GM12892 (cell line): ENCODE results near the gene ASTN2.
A peak's percentile ranks its signal among the peaks of the same experiment; 100 is the strongest.
"Not testable (repeated sequence)": the region's sequence is repeated elsewhere in the genome, so short reads cannot be mapped to it uniquely, and the experiment has no call there.

Source experiments
- DNase-seq: peaks from one replicate; pipeline ENCODE4 v3.0.0; 2011; ENCODE audit not compliant: insufficient read length
- FAIRE-seq: peaks from 2 replicates; lab custom pipeline; 2011; peaks lifted over from hg19 to GRCh38; lab: Jason Lieb, UNC
- POLR2A ChIP-seq: IDR thresholded peaks from 2 replicates; pipeline ENCODE4 v1.6.1; 2011; ENCODE audit warnings: low read depth, low read length, control low read depth
- POLR2AphosphoS5 ChIP-seq: IDR thresholded peaks from 2 replicates; pipeline ENCODE4 v1.6.1; 2011; ENCODE audit warnings: low read depth, low read length, control low read depth
- TAF1 ChIP-seq: IDR thresholded peaks from 2 replicates; pipeline ENCODE4 v1.6.1; 2011; ENCODE audit warnings: low read depth, mild to moderate bottlenecking, control low read depth, low read length, borderline replicate concordance

The ASTN2 gene

DNA sequence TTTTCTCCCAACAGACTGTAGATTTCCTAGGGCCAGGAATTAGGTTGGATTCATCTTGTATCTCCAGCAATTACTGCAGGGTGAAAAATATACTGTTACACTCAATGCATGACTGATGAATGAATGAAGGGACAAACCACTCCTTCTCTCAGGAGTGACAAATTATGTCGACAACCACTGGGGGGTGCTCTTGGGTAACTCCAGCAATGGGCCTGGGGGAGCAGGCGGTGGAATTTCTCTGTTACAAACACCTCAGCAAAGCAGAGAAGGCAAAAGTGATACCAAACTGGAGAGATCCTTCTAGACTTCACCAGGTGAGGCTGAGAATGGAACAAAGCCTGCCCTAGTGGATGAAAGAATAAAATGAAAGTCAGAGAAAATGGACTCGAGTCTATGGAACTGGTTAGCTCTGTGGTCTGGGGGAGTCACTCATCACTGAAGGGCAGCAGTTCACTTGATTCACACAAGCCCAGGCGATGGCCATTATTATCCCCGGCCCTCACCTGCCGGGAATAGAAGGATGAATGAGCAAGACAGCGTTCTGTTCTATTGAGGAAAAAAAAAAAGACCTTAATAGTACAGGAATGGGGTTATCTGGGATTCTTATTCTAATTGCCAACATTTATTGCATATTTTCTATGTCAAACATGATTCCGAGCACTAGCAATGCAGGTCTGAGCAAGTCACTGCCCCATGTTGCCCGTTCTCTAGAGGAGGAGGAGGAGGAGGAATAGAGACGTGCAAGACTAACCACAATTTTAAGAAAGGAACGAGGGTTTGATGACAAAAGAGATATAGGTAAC, 341.1 kb downstream of the ASTN2 start:
- TF ChIP-seq POLR2A: no peak
- no peak for TF ChIP-seq TAF1
- no peak for TF ChIP-seq POLR2AphosphoS5
- DNase-seq: peak; percentile 19
- peak; percentile 27 for FAIRE-seq

DNA sequence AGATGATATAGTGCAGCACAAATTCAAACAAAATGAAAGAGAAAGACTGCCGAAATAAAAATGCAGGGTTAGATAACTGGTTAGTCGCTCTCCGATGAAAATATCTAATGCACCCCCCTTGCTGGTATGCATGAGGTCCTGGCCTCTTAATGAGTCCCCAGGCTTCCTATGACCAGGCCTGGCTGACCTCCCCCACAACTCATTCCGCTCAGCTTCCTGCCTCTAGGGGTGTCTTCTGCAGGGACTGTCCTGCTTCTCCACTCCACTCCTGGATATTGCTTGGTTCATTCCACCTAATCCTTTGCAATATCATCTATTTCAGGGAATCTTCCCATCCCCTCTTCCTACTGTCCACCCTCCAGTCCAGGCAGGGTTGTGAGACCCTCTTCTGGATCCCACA, 341.8 kb downstream of the ASTN2 start:
- TF ChIP-seq POLR2AphosphoS5 (no peak), POLR2A (no peak), TAF1 (no peak)
- no peak for DNase-seq
- FAIRE-seq: no peak

DNA sequence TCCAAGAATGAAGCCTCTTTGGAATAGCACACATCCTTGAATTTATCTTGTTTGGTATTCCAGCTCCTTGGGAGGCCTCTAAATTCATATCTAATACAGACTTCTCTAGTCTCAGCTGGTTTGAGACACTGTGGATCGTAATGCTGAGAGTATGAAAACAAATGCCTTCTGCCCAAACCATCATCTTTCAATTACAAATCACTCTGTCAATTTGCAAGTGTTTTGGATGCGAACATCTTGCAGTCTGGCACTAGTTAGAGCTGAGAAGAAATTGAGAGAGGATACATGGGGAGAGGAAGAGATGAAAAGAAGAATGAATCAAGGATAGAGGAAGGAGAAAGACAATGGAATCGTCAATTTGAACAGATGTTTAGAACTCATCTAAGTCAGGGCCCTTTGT, 342.6 kb downstream of the ASTN2 start:
- DNase-seq (no peak), FAIRE-seq (no peak)
- TF ChIP-seq POLR2A (no peak), TAF1 (no peak), POLR2AphosphoS5 (no peak)

DNA sequence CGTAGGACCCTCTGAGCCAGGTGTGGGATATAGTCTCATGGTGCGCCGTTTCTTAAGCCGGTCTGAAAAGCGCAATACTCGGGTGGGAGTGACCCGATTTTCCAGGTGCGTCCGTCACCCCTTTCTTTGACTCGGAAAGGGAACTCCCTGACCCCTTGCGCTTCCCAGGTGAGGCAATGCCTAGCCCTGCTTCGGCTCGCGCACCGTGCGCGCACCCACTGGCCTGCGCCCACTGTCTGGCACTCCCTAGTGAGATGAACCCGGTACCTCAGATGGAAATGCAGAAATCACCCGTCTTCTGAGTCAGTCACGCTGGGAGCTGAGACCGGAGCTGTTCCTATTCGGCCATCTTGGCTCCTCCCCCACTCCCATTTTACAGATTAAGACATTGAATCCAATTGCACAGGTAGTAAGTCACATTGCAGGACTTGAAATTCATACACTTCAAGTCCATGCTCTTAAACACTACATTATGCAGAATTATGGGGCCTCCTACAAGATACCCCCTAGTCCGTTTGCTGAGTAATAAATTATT, 343.1 kb downstream of the ASTN2 start:
- FAIRE-seq, DNase-seq: not testable (repeated sequence)

GRCh38 chr9:117063721-117064471, 351.0 kb downstream of the ASTN2 start:
- FAIRE-seq (no peak), DNase-seq (no peak)
- no peak for TF ChIP-seq POLR2A

- TF ChIP-seq TAF1 (no peak), POLR2A (no peak), POLR2AphosphoS5 (no peak)
- FAIRE-seq (no peak), DNase-seq (no peak)
These were observed 353.9 kb downstream of the ASTN2 start for GRCh38 chr9:117060963-117061362.

DNA sequence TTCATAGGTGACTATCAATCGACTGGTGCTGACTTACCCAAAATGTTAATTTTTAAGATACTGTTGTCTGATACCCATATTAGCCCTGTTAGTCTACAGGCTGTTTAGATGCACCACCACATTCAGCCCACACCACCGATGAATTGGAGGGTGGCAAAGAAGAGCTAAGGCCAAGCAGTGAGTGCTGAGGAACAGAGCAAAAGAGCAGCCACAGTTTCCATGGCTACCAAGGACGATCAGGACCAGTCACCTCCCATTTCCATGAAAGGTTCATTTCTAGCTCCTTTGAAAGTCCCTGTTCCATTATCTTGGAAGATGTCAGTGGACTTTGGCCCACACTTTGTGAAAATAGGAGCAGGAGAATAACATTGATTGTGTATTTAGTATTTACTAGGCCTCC, 364.9 kb downstream of the ASTN2 start:
- FAIRE-seq: no peak
- TF ChIP-seq TAF1: no peak
- no peak for TF ChIP-seq POLR2A
- no peak for TF ChIP-seq POLR2AphosphoS5
- DNase-seq: no peak

- TF ChIP-seq POLR2AphosphoS5 (no peak), TAF1 (no peak), POLR2A (no peak)
- DNase-seq (peak; percentile 1), FAIRE-seq (peak; percentile 85)
These were observed 368.1 kb downstream of the ASTN2 start for GRCh38 chr9:117046666-117047327.

GRCh38 chr9:117044241-117044640, 370.6 kb downstream of the ASTN2 start:
- no peak for DNase-seq
- TF ChIP-seq TAF1 (no peak), POLR2AphosphoS5 (no peak), POLR2A (no peak)
- FAIRE-seq: no peak

- FAIRE-seq (no peak), DNase-seq (no peak)
- no peak for TF ChIP-seq POLR2A
- TF ChIP-seq POLR2AphosphoS5: no peak
- no peak for TF ChIP-seq TAF1
These were observed 371.7 kb downstream of the ASTN2 start for GRCh38 chr9:117043159-117043558.

GRCh38 chr9:117035546-117035945, 379.3 kb downstream of the ASTN2 start:
- DNase-seq (no peak), FAIRE-seq (no peak)
- no peak for TF ChIP-seq TAF1
- TF ChIP-seq POLR2A: no peak
- TF ChIP-seq POLR2AphosphoS5: no peak

GRCh38 chr9:117034866-117035265, 380.0 kb downstream of the ASTN2 start:
- DNase-seq (no peak), FAIRE-seq (peak; percentile 17)
- TF ChIP-seq POLR2A: no peak
- TF ChIP-seq TAF1: no peak
- TF ChIP-seq POLR2AphosphoS5: no peak
